Astrocyte (in vitro differentiated cells and primary cell): ENCODE data around the gene NRSN2.

ENCODE experiments used
- CTCF ChIP-seq: IDR thresholded peaks from 2 replicates; pipeline ENCODE4 v1.5.1; 2011; ENCODE audit warnings: low read depth, mild to moderate bottlenecking, inconsistent platforms, low read length, moderate library complexity; ENCODE audit not compliant: insufficient read depth
- EZH2 ChIP-seq: IDR thresholded peaks from 2 replicates; pipeline ENCODE4 v1.6.1; 2012; ENCODE audit warnings: mild to moderate bottlenecking, low read length, inconsistent platforms; ENCODE audit not compliant: insufficient read depth

- TF ChIP-seq CTCF (no peak), EZH2 (no peak)
These were observed 32.0 kb downstream of the NRSN2 start for GRCh38 chr20:378961-379336.
